ENCODE data around the gene IER5.

DNA sequence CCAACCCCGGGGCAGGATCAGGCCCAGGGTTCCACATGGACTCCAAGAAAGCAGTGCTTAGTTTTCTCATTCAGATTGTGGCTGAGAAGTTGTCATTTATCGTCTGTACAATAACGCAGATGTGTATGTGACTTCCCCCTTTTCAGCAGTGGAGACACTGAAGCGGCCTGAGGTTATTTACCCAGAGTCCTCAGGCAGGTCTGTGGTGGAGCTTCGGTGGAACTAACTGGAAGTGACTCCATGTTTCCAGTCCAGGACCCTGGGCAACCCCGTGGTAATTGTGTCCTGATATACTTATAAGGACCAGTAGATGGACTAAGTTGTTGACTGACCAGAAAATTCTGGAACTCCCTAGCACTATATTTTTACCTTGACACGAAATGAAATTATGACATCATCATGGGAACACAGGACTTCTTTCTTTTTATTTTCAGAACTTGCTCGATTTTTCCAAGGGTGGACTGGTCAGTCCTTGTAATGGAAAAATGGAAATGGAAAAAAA is 1.0 kb upstream of the IER5 start:
- TF ChIP-seq, protein P1, sequence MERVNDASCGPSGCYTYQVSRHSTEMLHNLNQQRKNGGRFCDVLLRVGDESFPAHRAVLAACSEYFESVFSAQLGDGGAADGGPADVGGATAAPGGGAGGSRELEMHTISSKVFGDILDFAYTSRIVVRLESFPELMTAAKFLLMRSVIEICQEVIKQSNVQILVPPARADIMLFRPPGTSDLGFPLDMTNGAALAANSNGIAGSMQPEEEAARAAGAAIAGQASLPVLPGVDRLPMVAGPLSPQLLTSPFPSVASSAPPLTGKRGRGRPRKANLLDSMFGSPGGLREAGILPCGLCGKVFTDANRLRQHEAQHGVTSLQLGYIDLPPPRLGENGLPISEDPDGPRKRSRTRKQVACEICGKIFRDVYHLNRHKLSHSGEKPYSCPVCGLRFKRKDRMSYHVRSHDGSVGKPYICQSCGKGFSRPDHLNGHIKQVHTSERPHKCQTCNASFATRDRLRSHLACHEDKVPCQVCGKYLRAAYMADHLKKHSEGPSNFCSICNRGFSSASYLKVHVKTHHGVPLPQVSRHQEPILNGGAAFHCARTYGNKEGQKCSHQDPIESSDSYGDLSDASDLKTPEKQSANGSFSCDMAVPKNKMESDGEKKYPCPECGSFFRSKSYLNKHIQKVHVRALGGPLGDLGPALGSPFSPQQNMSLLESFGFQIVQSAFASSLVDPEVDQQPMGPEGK (CRISPR knock-in tag; IDR thresholded peaks at IDR 0.05; ENCODE audit: borderline replicate concordance): no peak
- TF ChIP-seq ZFP3 (CRISPR knock-in tag; IDR thresholded peaks at IDR 0.05): no peak
- TF ChIP-seq PPARA (CRISPR knock-in tag; IDR thresholded peaks at IDR 0.05; ENCODE audit: borderline replicate concordance): no peak
- TF ChIP-seq TCF4 (CRISPR knock-in tag; IDR thresholded peaks at IDR 0.05; ENCODE audit: borderline replicate concordance): no peak
- TF ChIP-seq ARNTL (CRISPR knock-in tag; IDR thresholded peaks at IDR 0.05; ENCODE audit: borderline replicate concordance, low read depth): no peak
- TF ChIP-seq, protein P2, sequence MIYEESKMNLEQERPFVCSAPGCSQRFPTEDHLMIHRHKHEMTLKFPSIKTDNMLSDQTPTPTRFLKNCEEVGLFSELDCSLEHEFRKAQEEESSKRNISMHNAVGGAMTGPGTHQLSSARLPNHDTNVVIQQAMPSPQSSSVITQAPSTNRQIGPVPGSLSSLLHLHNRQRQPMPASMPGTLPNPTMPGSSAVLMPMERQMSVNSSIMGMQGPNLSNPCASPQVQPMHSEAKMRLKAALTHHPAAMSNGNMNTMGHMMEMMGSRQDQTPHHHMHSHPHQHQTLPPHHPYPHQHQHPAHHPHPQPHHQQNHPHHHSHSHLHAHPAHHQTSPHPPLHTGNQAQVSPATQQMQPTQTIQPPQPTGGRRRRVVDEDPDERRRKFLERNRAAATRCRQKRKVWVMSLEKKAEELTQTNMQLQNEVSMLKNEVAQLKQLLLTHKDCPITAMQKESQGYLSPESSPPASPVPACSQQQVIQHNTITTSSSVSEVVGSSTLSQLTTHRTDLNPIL (CRISPR knock-in tag; IDR thresholded peaks at IDR 0.05; ENCODE audit: low read depth): no peak
- TF ChIP-seq ZFP30 (CRISPR knock-in tag; IDR thresholded peaks at IDR 0.05): no peak
- TF ChIP-seq, protein P3, sequence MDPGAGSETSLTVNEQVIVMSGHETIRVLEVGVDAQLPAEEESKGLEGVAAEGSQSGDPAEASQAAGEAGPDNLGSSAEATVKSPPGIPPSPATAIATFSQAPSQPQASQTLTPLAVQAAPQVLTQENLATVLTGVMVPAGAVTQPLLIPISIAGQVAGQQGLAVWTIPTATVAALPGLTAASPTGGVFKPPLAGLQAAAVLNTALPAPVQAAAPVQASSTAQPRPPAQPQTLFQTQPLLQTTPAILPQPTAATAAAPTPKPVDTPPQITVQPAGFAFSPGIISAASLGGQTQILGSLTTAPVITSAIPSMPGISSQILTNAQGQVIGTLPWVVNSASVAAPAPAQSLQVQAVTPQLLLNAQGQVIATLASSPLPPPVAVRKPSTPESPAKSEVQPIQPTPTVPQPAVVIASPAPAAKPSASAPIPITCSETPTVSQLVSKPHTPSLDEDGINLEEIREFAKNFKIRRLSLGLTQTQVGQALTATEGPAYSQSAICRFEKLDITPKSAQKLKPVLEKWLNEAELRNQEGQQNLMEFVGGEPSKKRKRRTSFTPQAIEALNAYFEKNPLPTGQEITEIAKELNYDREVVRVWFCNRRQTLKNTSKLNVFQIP (CRISPR knock-in tag; IDR thresholded peaks at IDR 0.05; ENCODE audit: borderline replicate concordance, low read depth): no peak
- no peak for TF ChIP-seq GLIS3 (CRISPR knock-in tag; IDR thresholded peaks at IDR 0.05)
- no peak for TF ChIP-seq ZNF8 (CRISPR knock-in tag; IDR thresholded peaks at IDR 0.05)
- TF ChIP-seq TOX (CRISPR knock-in tag; IDR thresholded peaks at IDR 0.05; ENCODE audit: borderline replicate concordance): no peak
- TF ChIP-seq, protein P4, sequence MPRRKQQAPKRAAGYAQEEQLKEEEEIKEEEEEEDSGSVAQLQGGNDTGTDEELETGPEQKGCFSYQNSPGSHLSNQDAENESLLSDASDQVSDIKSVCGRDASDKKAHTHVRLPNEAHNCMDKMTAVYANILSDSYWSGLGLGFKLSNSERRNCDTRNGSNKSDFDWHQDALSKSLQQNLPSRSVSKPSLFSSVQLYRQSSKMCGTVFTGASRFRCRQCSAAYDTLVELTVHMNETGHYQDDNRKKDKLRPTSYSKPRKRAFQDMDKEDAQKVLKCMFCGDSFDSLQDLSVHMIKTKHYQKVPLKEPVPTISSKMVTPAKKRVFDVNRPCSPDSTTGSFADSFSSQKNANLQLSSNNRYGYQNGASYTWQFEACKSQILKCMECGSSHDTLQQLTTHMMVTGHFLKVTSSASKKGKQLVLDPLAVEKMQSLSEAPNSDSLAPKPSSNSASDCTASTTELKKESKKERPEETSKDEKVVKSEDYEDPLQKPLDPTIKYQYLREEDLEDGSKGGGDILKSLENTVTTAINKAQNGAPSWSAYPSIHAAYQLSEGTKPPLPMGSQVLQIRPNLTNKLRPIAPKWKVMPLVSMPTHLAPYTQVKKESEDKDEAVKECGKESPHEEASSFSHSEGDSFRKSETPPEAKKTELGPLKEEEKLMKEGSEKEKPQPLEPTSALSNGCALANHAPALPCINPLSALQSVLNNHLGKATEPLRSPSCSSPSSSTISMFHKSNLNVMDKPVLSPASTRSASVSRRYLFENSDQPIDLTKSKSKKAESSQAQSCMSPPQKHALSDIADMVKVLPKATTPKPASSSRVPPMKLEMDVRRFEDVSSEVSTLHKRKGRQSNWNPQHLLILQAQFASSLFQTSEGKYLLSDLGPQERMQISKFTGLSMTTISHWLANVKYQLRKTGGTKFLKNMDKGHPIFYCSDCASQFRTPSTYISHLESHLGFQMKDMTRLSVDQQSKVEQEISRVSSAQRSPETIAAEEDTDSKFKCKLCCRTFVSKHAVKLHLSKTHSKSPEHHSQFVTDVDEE (CRISPR knock-in tag; IDR thresholded peaks at IDR 0.05): no peak
- TF ChIP-seq OSR1 (CRISPR knock-in tag; IDR thresholded peaks at IDR 0.05): no peak

All from SK-N-SH treated with all-trans-retinoic acid at 6 μM for 48 hours (cell line).